Measurements from ENCODE around the gene ZNF483. TPM values are rescaled to one million over a fixed set of nuclear protein-coding genes. Genes with fewer than 3 reads are reported as not detected.

The ZNF483 gene
- polyA plus RNA-seq, 3 donors = not detected

- intact Hi-C loops (cut with micrococcal nuclease) = no loop called here
- Histone ChIP-seq H4K20me1 (ENCODE audit: insufficient read depth, low read length) (no peaks in the 10 kb centered on the region), H3K9ac (ENCODE audit: insufficient read depth, low read length, poor library complexity, severe bottlenecking) (no peak overlapping the region), H3K36me3 (replicated peaks in 1 of 2; ENCODE audit: control insufficient read depth in 1 of 2, insufficient read depth in 2 of 2, low read length in 2 of 2) (no peaks in the 10 kb centered on the region), H2AFZ (ENCODE audit: insufficient read depth, low read depth, low read length, poor library complexity, severe bottlenecking) (no peak overlapping the region), H3K4me3 (replicated peaks in 1 of 3; ENCODE audit: low read depth in 2 of 3, low read length in 3 of 3) (no peak overlapping the region), H3K27me3 (ENCODE audit: control insufficient read depth in 2 of 2, insufficient read depth in 2 of 2, low read length in 2 of 2) (no peaks in the 10 kb centered on the region), H3K4me2 (replicated peaks; ENCODE audit: extremely low read depth, low read length, poor library complexity, severe bottlenecking) (no peak overlapping the region), H3K79me2 (ENCODE audit: insufficient read depth, low read length) (no peaks in the 10 kb centered on the region), H3K9me3 (replicated peaks in 1 of 2; ENCODE audit: control insufficient read depth in 1 of 2, insufficient read depth in 1 of 2, low read length in 2 of 2) (no peaks in the 10 kb centered on the region), H3K4me1 (ENCODE audit: control insufficient read depth in 1 of 2, insufficient read depth in 2 of 2, low read length in 2 of 2) (no peaks in the 10 kb centered on the region), H3K27ac (ENCODE audit: low read depth in 1 of 2, low read length in 2 of 2) (no peak overlapping the region)
- H3K4me3 Mint-ChIP-seq = no peak overlapping the region
- H3K9me3 Mint-ChIP-seq = peaks cover 0 to 3% (median 0%) of the 10 kb centered on the region in 7 donors
- no peak for TF ChIP-seq CTCF (IDR thresholded peaks at IDR 0.05)
- H3K4me1 Mint-ChIP-seq = no peaks in the 10 kb centered on the region
- WGBS (ENCODE audit: insufficient coverage) = 100% methylated on average over 4 of the region's 5 CpGs
- peak overlapping the region in 2 of 7 donors; percentile 1 to 3 for H3K27ac Mint-ChIP-seq
- DNase-seq = no peak
- peaks cover 0 to 2% (median 2%) of the 10 kb centered on the region in 3 donors for H3K27me3 Mint-ChIP-seq (ENCODE audit: low read depth in 3 of 3)
- peaks cover 0 to 3% of the 10 kb centered on the region in 2 donors for H3K36me3 Mint-ChIP-seq
Measured at GRCh38 chr9:111586378-111586777, 61.4 kb downstream of the ZNF483 start.

DNA sequence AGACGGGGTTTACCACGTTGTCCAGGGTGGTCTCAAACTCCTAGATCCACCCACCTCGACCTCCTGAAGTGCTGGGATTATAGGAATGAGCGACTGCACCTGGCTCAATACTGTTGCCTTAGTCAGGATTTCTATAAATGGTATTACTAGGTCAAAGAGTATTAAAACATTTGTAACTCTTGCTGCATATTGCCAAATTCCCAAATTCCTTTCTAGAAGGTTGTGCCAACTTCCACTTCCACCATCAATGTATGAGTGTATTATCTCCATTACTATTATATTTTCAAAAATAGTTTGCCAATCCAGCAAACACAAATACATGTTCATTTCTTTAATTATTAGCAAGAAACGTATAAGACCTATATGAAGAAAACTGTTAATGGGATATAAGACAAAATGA lies 63.9 kb downstream of the ZNF483 start:
- H3K4me1 ChIP-seq (ENCODE audit: control insufficient read depth in 1 of 2, insufficient read depth in 2 of 2, low read length in 2 of 2) = no peaks in the 10 kb centered on the region
- Mint-ChIP-seq H3K27ac (no peak overlapping the region), H3K9me3 (peaks cover 0 to 3% (median 0%) of the 10 kb centered on the region in 7 donors), H3K36me3 (peaks cover 0 to 3% of the 10 kb centered on the region in 2 donors), H3K27me3 (ENCODE audit: low read depth in 3 of 3) (peaks cover 0 to 2% (median 2%) of the 10 kb centered on the region in 3 donors), H3K4me3 (no peak overlapping the region), H3K4me1 (no peaks in the 10 kb centered on the region)
- H3K27ac ChIP-seq (ENCODE audit: low read depth in 1 of 2, low read length in 2 of 2) = no peak overlapping the region
- no peak overlapping the region for H3K9ac ChIP-seq (ENCODE audit: insufficient read depth, low read length, poor library complexity, severe bottlenecking)
- H2AFZ ChIP-seq (ENCODE audit: insufficient read depth, low read depth, low read length, poor library complexity, severe bottlenecking) = no peak overlapping the region
- no peak for DNase-seq
- no peak overlapping the region for H3K4me3 ChIP-seq (replicated peaks in 1 of 3; ENCODE audit: low read depth in 2 of 3, low read length in 3 of 3)
- no peaks in the 10 kb centered on the region for H3K36me3 ChIP-seq (replicated peaks in 1 of 2; ENCODE audit: control insufficient read depth in 1 of 2, insufficient read depth in 2 of 2, low read length in 2 of 2)
- intact Hi-C loops (cut with micrococcal nuclease) = no loop called here
- H3K9me3 ChIP-seq (replicated peaks in 1 of 2; ENCODE audit: control insufficient read depth in 1 of 2, insufficient read depth in 1 of 2, low read length in 2 of 2) = no peaks in the 10 kb centered on the region
- TF ChIP-seq CTCF (IDR thresholded peaks at IDR 0.05) = no peak
- H4K20me1 ChIP-seq (ENCODE audit: insufficient read depth, low read length) = no peaks in the 10 kb centered on the region
- no peak overlapping the region for H3K4me2 ChIP-seq (replicated peaks; ENCODE audit: extremely low read depth, low read length, poor library complexity, severe bottlenecking)
- no peaks in the 10 kb centered on the region for H3K79me2 ChIP-seq (ENCODE audit: insufficient read depth, low read length)
- no CpG with 5 or more reads among the region's 5 CpGs for WGBS (ENCODE audit: insufficient coverage)
- no peaks in the 10 kb centered on the region for H3K27me3 ChIP-seq (ENCODE audit: control insufficient read depth in 2 of 2, insufficient read depth in 2 of 2, low read length in 2 of 2)
